ENCODE measurements around the gene SMARCC2.

SMARCC2 gene

GRCh38 chr12:56189099-56189917, at the start of gene SMARCC2:
SMARCC2 (minus strand) TSS chr12:56189483; CDS start chr12:56189461, 22 bp downstream.
- DNase-seq (ENCODE audit: low spot score) = peak; percentile 84

- DNase-seq (ENCODE audit: low spot score) = no peak
These were observed 48.3 kb upstream of the SMARCC2 start for GRCh38 chr12:56237552-56237951.

GRCh38 chr12:56236985-56237384, 47.7 kb upstream of the SMARCC2 start:
- no peak for DNase-seq (ENCODE audit: low spot score)

GRCh38 chr12:56236091-56236490, 46.8 kb upstream of the SMARCC2 start:
- DNase-seq (ENCODE audit: low spot score) = no peak

GRCh38 chr12:56234746-56235436, 45.6 kb upstream of the SMARCC2 start:
- DNase-seq (ENCODE audit: low spot score) = no peak

GRCh38 chr12:56231184-56231582, 41.9 kb upstream of the SMARCC2 start:
- no peak for DNase-seq (ENCODE audit: low spot score)

GRCh38 chr12:56230432-56231183, 41.3 kb upstream of the SMARCC2 start:
- DNase-seq (ENCODE audit: low spot score) = no peak

GRCh38 chr12:56229916-56230431, 40.7 kb upstream of the SMARCC2 start, which contains the start of gene SLC39A5:
SLC39A5 (plus strand) TSS chr12:56230051; CDS start chr12:56231275, 1,224 bp downstream.
- no peak for DNase-seq (ENCODE audit: low spot score)

GRCh38 chr12:56229082-56229481, 39.8 kb upstream of the SMARCC2 start:
- no peak for DNase-seq (ENCODE audit: low spot score)

GRCh38 chr12:56224954-56225353, 35.7 kb upstream of the SMARCC2 start:
- no peak for DNase-seq (ENCODE audit: low spot score)

- peak; percentile 98 for DNase-seq (ENCODE audit: low spot score)
These were observed 34.9 kb upstream of the SMARCC2 start, which contains the start of gene NABP2 for GRCh38 chr12:56224102-56224701. NABP2 (plus strand) TSS chr12:56224342; CDS start chr12:56224857, 515 bp downstream.

- DNase-seq (ENCODE audit: low spot score) = no peak
These were observed 34.4 kb upstream of the SMARCC2 start for GRCh38 chr12:56223571-56224101.

- DNase-seq (ENCODE audit: low spot score) = no peak
These were observed 33.2 kb upstream of the SMARCC2 start for GRCh38 chr12:56222531-56222895.

GRCh38 chr12:56221757-56222530, 32.7 kb upstream of the SMARCC2 start, which contains the start of gene RNF41:
RNF41 (minus strand) TSS chr12:56221922; CDS start chr12:56214047, 7,875 bp downstream.
- peak; percentile 99 for DNase-seq (ENCODE audit: low spot score)

- DNase-seq (ENCODE audit: low spot score) = peak; percentile 67
These were observed 32.0 kb upstream of the SMARCC2 start for GRCh38 chr12:56221232-56221756.

GRCh38 chr12:56220611-56221231, 31.4 kb upstream of the SMARCC2 start:
- DNase-seq (ENCODE audit: low spot score) = peak; percentile 48

- DNase-seq (ENCODE audit: low spot score) = no peak
These were observed 30.6 kb upstream of the SMARCC2 start for GRCh38 chr12:56219840-56220239.

GRCh38 chr12:56216461-56216860, 27.2 kb upstream of the SMARCC2 start:
- DNase-seq (ENCODE audit: low spot score) = no peak

- no peak for DNase-seq (ENCODE audit: low spot score)
These were observed 24.6 kb upstream of the SMARCC2 start for GRCh38 chr12:56213878-56214277.

- DNase-seq (ENCODE audit: low spot score) = no peak
These were observed 23.1 kb upstream of the SMARCC2 start for GRCh38 chr12:56212361-56212760.
